Fibroblast of the conjunctiva (primary cell): ENCODE data around the gene POP4.

Experiments
- DNase-seq: peaks from one replicate; pipeline ENCODE4 v3.0.0-alpha.2; 2010; ENCODE audit warnings: low read depth

The POP4 gene

GRCh38 chr19:29662604-29663404 is 56.7 kb downstream of the POP4 start:
- peak; percentile 77 for DNase-seq

- no peak for DNase-seq
These were observed 58.0 kb downstream of the POP4 start for GRCh38 chr19:29663861-29664752.

- no peak for DNase-seq
These were observed 58.7 kb downstream of the POP4 start for GRCh38 chr19:29664753-29665214.

- no peak for DNase-seq
These were observed 59.2 kb downstream of the POP4 start, which contains the start of gene PLEKHF1 for GRCh38 chr19:29665215-29665825. Gene PLEKHF1 (plus strand): TSS chr19:29665461. CDS start chr19:29673840, 8,379 bp downstream.

GRCh38 chr19:29665826-29666577 is 59.9 kb downstream of the POP4 start:
- no peak for DNase-seq
